Activated T-cell treated with anti-CD3 and anti-CD28 coated beads for 4 hours (primary cell): ENCODE measurements around the gene TMEM81.

Experiments used
- DNase-seq: peaks from one replicate; pipeline ENCODE4 v3.0.0-alpha.2; 2020

TMEM81 gene, protein sequence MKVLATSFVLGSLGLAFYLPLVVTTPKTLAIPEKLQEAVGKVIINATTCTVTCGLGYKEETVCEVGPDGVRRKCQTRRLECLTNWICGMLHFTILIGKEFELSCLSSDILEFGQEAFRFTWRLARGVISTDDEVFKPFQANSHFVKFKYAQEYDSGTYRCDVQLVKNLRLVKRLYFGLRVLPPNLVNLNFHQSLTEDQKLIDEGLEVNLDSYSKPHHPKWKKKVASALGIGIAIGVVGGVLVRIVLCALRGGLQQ

DNA sequence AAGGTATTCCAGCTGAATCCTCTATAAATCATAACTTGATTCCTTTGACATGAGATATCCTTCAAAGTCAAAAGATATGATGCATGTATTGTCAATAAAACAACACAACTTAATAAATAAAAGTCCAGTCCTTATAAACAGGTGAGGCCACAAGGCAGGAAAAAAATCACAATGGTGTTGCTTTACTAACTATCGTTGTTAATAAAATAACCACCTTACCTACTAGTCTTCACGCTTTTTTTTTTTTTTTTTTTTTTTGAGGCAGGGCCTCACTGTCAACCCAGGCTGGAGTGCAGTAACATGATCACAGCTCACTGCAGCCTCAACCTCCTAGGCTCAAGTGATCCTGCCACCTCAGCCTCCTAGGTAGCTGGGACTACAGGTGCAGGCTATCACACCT lies at the start of gene TMEM81:
TSS of gene TMEM81 (minus strand) at position 101 of the 400 bp plus-strand sequence. CDS start 140 bp downstream, outside the sequence.
- DNase-seq = no peak

GRCh38 chr1:205133287-205133686 lies 49.0 kb upstream of the TMEM81 start:
- no peak for DNase-seq

DNA sequence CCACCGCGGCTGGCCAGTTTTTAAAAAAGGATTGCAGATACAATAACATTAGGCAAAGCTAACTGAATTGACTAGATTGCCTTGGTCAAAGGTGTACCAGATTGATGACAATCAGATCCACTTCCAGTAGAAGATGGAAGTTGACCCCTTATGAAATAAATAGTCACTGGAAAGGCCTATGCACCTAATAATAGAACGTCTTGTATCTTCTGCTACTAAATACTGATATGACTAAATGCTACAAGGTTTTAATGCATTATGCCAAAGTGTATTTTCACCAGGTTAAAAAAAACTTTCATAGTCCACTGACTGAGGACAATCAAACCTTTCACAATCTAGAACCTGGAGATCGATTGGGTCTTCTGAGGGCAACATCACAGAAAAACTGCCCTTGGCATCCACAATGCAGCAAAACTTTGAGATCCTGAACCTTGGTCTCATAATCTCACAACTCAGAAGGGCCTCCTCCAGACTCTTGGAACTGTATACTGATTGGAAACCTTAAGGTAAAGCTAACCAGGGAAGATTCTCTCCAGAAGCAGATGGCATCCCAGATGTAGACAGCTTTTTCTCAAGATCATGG lies 45.3 kb upstream of the TMEM81 start:
- DNase-seq = no peak

DNA sequence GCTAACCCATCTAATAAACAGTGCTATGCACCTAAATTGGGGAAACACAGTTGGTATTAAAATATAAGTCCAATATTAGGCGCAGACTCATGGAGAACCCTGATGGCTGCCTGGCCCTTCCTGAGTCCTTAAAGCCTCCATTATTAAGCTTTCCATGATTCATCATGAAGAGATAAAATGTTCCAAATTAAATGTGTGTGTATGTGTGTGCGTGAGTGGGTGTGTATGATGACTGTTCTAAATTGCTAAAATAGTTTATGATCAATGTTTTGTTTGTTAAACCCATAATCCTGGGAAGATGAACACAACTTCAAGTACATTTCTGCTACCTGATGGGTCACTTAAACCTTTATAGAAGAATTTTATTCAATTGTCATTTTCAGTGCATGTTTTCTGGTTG lies 43.8 kb upstream of the TMEM81 start:
- no peak for DNase-seq

GRCh38 chr1:205127646-205128045 lies 43.4 kb upstream of the TMEM81 start:
- no peak for DNase-seq

DNA sequence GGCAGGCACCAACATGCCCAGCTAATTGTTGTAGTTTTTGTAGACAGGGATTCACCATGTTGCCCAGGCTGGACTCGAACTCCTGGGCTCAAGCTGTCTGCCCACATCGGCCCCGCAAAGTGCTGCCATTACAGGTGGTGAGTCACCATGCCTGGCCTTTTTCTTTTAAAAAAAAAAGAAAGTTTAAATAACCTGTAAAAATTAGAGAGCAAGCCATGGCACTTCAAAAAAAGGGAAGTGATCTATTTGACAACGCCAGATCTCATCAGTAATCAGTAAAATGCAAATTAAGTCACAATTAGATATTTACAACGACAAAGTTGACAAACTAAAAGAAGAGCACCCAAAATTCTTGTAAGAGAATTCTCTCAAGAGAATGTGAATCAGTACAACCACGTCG lies 40.5 kb upstream of the TMEM81 start:
- no peak for DNase-seq

DNA sequence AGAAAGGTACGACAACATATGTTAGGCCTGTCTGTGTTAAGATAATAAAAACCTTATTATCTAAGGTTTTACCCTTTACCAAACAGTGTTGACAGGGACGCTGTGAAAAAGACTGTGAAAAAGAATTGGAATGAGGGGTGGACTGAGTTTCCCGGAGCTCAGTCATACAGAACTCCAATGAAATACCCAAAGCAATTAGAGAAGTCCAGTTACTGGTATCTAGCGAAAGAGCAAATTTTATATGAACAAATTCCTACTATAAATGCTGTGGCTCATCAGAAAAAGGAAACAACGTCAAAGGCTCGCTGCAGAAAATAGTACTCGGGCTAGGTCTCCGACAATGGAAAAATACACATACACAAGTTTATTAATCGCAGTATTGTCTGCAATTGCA lies 38.2 kb upstream of the TMEM81 start:
- DNase-seq = no peak

- DNase-seq = peak; percentile 92
Measured at GRCh38 chr1:205121660-205122488, 37.6 kb upstream of the TMEM81 start, which contains the start of gene RBBP5. RBBP5 (minus strand) TSS chr1:205121978; CDS start chr1:205121873, 105 bp downstream.

DNA sequence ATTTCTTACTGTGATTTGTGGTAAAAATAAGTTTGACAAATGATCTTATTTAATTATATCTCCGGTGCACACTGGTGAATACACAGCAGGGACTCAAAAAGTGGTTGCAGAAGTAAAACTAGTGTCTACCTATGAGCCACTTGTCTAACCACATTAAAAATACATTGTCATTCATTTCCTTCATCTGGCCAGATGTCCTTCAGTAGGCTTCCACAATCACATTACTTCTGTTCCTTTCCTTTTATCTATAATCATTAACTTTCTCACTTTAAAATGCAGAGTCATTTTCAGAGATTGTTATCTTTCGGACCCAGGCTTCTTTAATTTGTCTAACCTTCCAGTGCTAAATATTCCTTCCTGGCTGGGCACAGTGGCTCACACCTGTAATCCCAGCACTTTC lies 34.5 kb upstream of the TMEM81 start:
- no peak for DNase-seq

- no peak for DNase-seq
Measured at GRCh38 chr1:205111354-205111753, 27.1 kb upstream of the TMEM81 start.

- no peak for DNase-seq
Measured at GRCh38 chr1:205109711-205110110, 25.5 kb upstream of the TMEM81 start.

GRCh38 chr1:205109269-205109668 lies 25.0 kb upstream of the TMEM81 start:
- no peak for DNase-seq

DNA sequence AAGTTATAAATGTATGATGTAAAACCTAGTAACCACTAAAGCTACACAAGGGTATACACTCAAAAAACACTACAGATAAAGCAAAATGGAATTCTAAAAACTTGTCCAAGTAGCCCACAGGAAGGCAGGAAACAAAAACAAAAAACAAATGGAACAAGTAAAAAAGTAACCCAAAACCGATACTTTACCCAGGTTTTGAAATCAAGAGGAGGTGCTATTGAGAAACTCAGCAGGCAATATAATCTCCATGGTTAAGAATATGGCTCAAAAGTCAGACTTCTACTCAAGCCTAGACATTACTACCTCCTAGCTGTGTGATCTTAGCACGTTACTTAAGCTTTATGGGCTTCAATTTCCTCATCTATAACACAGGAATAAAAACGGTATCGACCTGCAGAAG lies 24.2 kb upstream of the TMEM81 start:
- DNase-seq = no peak

- DNase-seq = no peak
Measured at GRCh38 chr1:205107327-205107726, 23.1 kb upstream of the TMEM81 start.

- DNase-seq = no peak
Measured at GRCh38 chr1:205102404-205102803, 18.1 kb upstream of the TMEM81 start.

DNA sequence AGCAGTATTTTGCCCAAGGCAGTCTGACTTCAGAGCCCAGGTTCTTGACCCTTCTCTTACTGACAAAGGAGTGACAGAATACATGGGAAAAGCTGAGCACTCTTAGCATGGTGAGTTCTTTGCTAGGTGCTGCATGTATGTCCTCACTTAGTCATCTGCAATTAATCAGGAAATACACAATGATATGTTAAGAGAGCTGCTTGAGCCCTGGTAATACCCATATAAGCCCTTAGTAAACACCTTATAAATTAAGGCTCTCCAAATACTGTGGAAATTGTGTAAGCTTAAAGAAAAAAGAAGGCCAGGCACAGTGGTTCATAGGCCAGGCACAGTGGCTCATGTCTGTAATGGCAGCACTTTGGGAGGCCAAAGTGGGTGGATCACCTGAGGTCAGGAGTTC lies 14.0 kb upstream of the TMEM81 start:
- no peak for DNase-seq

DNA sequence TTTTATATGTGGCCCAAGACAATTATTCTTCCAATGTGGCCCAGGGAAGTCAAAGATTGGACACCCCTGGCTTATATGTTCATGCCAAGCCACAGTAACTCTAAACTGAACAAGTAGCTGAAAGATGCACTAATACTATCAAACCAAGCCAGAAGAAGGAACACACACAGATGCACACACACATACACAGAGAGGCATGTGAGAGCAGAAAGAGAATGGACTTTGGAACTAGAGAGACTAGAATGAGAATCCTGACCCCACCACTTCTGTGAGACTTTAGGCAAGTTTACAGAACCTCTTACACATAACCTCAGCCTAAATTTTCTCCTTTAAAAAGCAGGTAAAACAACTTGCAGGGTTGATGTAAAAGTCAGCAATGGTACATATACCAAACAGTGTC lies 11.2 kb upstream of the TMEM81 start:
- DNase-seq = no peak

- no peak for DNase-seq
Measured at GRCh38 chr1:205091043-205091740, 6.9 kb upstream of the TMEM81 start.

DNA sequence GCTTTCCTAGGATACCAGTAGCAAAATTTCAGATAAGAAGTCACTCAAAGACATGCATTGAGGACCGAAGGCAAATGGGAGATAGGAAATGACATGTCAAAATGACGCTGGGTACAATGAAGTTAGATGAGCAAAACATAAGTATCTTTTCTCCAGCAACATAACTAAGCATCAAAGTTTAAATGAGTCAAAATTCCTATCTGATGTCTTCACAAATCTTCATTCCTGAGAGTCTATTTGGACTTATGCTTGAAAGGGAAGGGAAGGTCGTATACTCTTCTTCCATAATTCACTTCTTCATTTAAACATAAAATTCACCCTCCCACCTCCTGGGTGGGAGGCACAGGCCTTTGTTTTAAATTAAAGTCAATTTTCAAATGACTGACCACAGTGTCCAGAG lies 4.1 kb upstream of the TMEM81 start:
- DNase-seq = no peak

GRCh38 chr1:205082431-205082830 lies 1.8 kb downstream of the TMEM81 start:
- DNase-seq = no peak

- no peak for DNase-seq
Measured at GRCh38 chr1:205077934-205078311, 6.3 kb downstream of the TMEM81 start.

GRCh38 chr1:205077158-205077933 lies 6.9 kb downstream of the TMEM81 start:
- no peak for DNase-seq
